H9 (cell line): ENCODE results near the gene MRC2. TPM values are rescaled to one million over a fixed set of nuclear protein-coding genes. Genes with fewer than 3 reads are reported as not detected.

Experiments
- DNase-seq: peaks from one replicate; pipeline ENCODE4 v3.0.0-alpha.2; 2017
- H2AFZ ChIP-seq: one replicate; pipeline ENCODE4 v1.6.1; 2013; ENCODE audit warnings: mild to moderate bottlenecking, low read length, control low read depth, moderate library complexity
- H2AK5ac ChIP-seq: 2 replicates; pipeline ENCODE4 v1.6.1; 2013; ENCODE audit warnings: low read length, control low read depth, mixed read lengths; ENCODE audit not compliant: insufficient read length
- H2BK120ac ChIP-seq: one replicate; pipeline ENCODE4 v1.6.1; 2013; ENCODE audit warnings: low read depth, mild to moderate bottlenecking, low read length, control low read depth, inconsistent platforms; ENCODE audit not compliant: poor library complexity, severe bottlenecking
- H2BK12ac ChIP-seq: 2 replicates; pipeline ENCODE4 v1.6.1; 2013; ENCODE audit warnings: low read length, control low read depth, mixed read lengths, low read depth; ENCODE audit not compliant: insufficient read length
- H2BK15ac ChIP-seq: 2 replicates; pipeline ENCODE4 v1.6.1; 2013; ENCODE audit warnings: low read depth, low read length, control low read depth
- H2BK20ac ChIP-seq: one replicate; pipeline ENCODE4 v1.6.1; 2013; ENCODE audit warnings: low read depth, mild to moderate bottlenecking, low read length, control low read depth, inconsistent platforms; ENCODE audit not compliant: poor library complexity, severe bottlenecking
- H2BK5ac ChIP-seq: 2 replicates; pipeline ENCODE4 v1.6.1; 2013; ENCODE audit warnings: low read length, control low read depth, mixed read lengths; ENCODE audit not compliant: insufficient read length
- H3K14ac ChIP-seq: 2 replicates; pipeline ENCODE4 v1.6.1; 2013; ENCODE audit warnings: low read length, control low read depth; ENCODE audit not compliant: insufficient read depth
- H3K18ac ChIP-seq: 2 replicates; pipeline ENCODE4 v1.6.1; 2013; ENCODE audit warnings: low read depth, mild to moderate bottlenecking, mixed read lengths, low read length, control low read depth; ENCODE audit not compliant: insufficient read length
- H3K23ac ChIP-seq: 2 replicates; pipeline ENCODE4 v1.6.1; 2013; ENCODE audit warnings: low read length, control low read depth, mixed read lengths, low read depth; ENCODE audit not compliant: insufficient read length
- H3K23me2 ChIP-seq: 2 replicates; pipeline ENCODE4 v1.6.1; 2013; ENCODE audit warnings: low read depth, mild to moderate bottlenecking, mixed read lengths, low read length, control low read depth; ENCODE audit not compliant: insufficient read length, poor library complexity, severe bottlenecking
- H3K27ac ChIP-seq: 2 replicates; pipeline ENCODE4 v1.5.1; 2013; ENCODE audit warnings: low read length, control low read depth, mixed read lengths, low read depth; ENCODE audit not compliant: insufficient read length
- H3K27me3 ChIP-seq: 2 replicates; pipeline ENCODE4 v1.6.1; 2013; ENCODE audit warnings: low read length, control low read depth, inconsistent platforms; ENCODE audit not compliant: insufficient read depth
- H3K4ac ChIP-seq: 2 replicates; pipeline ENCODE4 v1.6.1; 2013; ENCODE audit warnings: low read depth, mild to moderate bottlenecking, control low read depth, inconsistent platforms, low read length, moderate library complexity
- H3K4me1 ChIP-seq: 2 replicates; pipeline ENCODE4 v1.6.1; 2013; ENCODE audit warnings: low read length, control low read depth, inconsistent platforms; ENCODE audit not compliant: insufficient read depth
- H3K4me2 ChIP-seq: 2 replicates; pipeline ENCODE4 v1.6.1; 2013; ENCODE audit warnings: low read length, control low read depth, mixed read lengths; ENCODE audit not compliant: insufficient read length, insufficient read depth
- H3K56ac ChIP-seq: 2 replicates; pipeline ENCODE4 v1.6.1; 2013; ENCODE audit warnings: low read depth, mild to moderate bottlenecking, mixed read lengths, low read length, control low read depth; ENCODE audit not compliant: insufficient read length
- H3K79me1 ChIP-seq: 2 replicates; pipeline ENCODE4 v1.6.1; 2013; ENCODE audit warnings: low read depth, mild to moderate bottlenecking, moderate library complexity, low read length, control low read depth, inconsistent platforms; ENCODE audit not compliant: insufficient read depth, poor library complexity, severe bottlenecking
- H3K79me2 ChIP-seq: 2 replicates; pipeline ENCODE4 v1.6.1; 2013; ENCODE audit warnings: low read length, control low read depth, inconsistent platforms; ENCODE audit not compliant: insufficient read depth
- H3K9ac ChIP-seq: 2 replicates; pipeline ENCODE4 v1.6.1; 2013; ENCODE audit warnings: low read length, control low read depth, mixed read lengths; ENCODE audit not compliant: insufficient read length; ENCODE audit errors: extremely low read depth
- H3K9me3 ChIP-seq: one replicate; pipeline ENCODE4 v1.6.1; 2013; ENCODE audit warnings: low read depth, low read length, inconsistent platforms; ENCODE audit not compliant: control insufficient read depth
- H3T11ph ChIP-seq: one replicate; pipeline ENCODE4 v1.6.1; 2013; ENCODE audit warnings: mild to moderate bottlenecking, low read length, control low read depth, inconsistent platforms
- H4K20me1 ChIP-seq: one replicate; pipeline ENCODE4 v1.6.1; 2013; ENCODE audit not compliant: control insufficient read depth, insufficient read length, insufficient read depth
- H4K5ac ChIP-seq: 2 replicates; pipeline ENCODE4 v1.6.1; 2013; ENCODE audit warnings: low read depth, mild to moderate bottlenecking, mixed read lengths, low read length, control low read depth; ENCODE audit not compliant: insufficient read length
- H4K8ac ChIP-seq: replicated peaks from 2 replicates; pipeline ENCODE4 v1.6.1; 2013; ENCODE audit warnings: low read length, control low read depth, mixed read lengths, low read depth; ENCODE audit not compliant: insufficient read length
- H4K91ac ChIP-seq: 2 replicates; pipeline ENCODE4 v1.6.1; 2013; ENCODE audit warnings: low read depth, mild to moderate bottlenecking, moderate library complexity, mixed read lengths, low read length, control low read depth; ENCODE audit not compliant: insufficient read length
- H3K27ac Mint-ChIP-seq, 3 experiments: 2 replicates in 2 of 3; 3 replicates in 1 of 3; pipeline ENCODE4 v1.8.0; 2020 to 2021; ENCODE audit warnings: mixed read lengths in 3 of 3, mild to moderate bottlenecking in 1 of 3, moderate library complexity in 1 of 3
- H3K27me3 Mint-ChIP-seq: 2 replicates; pipeline ENCODE4 v1.8.0; 2021; ENCODE audit warnings: low read depth, mild to moderate bottlenecking, moderate library complexity, mixed read lengths
- H3K36me3 Mint-ChIP-seq, 3 experiments: 2 replicates in 2 of 3; 3 replicates in 1 of 3; pipeline ENCODE4 v1.8.0; 2020 to 2021; ENCODE audit warnings: low read depth in 3 of 3, mixed read lengths in 3 of 3; ENCODE audit not compliant: insufficient read depth in 1 of 3
- H3K4me1 Mint-ChIP-seq, 2 experiments: 2 replicates each; pipeline ENCODE4 v1.8.0; 2020; ENCODE audit warnings: mixed read lengths in 2 of 2
- H3K4me3 Mint-ChIP-seq, 2 experiments: 2 replicates in 1 of 2; 3 replicates in 1 of 2; pipeline ENCODE4 v1.8.0; 2020 to 2021; ENCODE audit warnings: mild to moderate bottlenecking in 2 of 2, mixed read lengths in 2 of 2, moderate library complexity in 1 of 2
- H3K9me3 Mint-ChIP-seq, 2 experiments: 2 replicates in 1 of 2; 3 replicates in 1 of 2; pipeline ENCODE4 v1.8.0; 2020; ENCODE audit warnings: mild to moderate bottlenecking in 2 of 2, mixed read lengths in 2 of 2, moderate library complexity in 1 of 2
- WGBS: extraction: QIAGEN DNeasy Blood & Tissue Kit; methylation state at CpG from one replicate; pipeline ENCODE4 v1.1.7; 2013; ENCODE audit warnings: missing lambda C conversion rate, low lambda C conversion rate, mixed read lengths; ENCODE audit not compliant: insufficient read length; ENCODE audit errors: extremely low coverage; 5-methylcytosine and 5-hydroxymethylcytosine counted together
- total RNA-seq: library from RNA; stranded (reverse); gene quantifications from 2 replicates; pipeline ENCODE4 v1.2.1, GENCODE V29; 2021
- TF ChIP-seq, protein P1 (sequence below): fragments of 200-600 bp; sonication (generic); conservative IDR thresholded peaks from 3 replicates; pipeline ENCODE4 v1.8.0; 2021; ENCODE audit warnings: antibody characterized with exemption, mild to moderate bottlenecking

Gene MRC2
- total RNA-seq, 1 experiment from 2014 or later: 18.7 TPM

DNA sequence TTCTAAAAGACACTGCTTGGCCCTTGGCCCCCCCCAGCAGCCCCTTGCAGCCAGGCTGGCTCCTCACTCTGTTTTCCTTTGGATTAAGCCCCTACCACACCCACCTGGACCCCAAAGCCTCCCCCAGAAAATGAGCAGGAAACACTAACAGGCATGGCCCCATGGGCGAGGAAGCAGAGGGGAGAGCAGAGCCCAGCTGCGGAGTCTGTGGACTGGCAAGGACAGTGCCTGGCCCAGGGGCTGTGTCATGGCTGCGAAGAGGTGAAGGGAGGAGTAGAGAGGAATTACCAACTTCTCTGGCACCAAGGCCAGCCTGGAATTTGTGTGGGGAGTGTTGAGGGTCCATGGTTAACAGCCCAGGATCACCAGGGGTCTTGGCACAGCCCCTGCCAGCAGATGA, 47.4 kb downstream of the MRC2 start:
- no peak overlapping the region for H3K4ac ChIP-seq
- H3K36me3 Mint-ChIP-seq: peaks cover 0 to 4% (median 4%) of the 10 kb centered on the region in 3 experiments; a peak in 1 of 7 replicates

More for the DNA sequence above, 47.4 kb downstream of the MRC2 start:
- H3K9me3 ChIP-seq: no peaks in the 10 kb centered on the region
- H3T11ph ChIP-seq: no peak overlapping the region
- H2BK120ac ChIP-seq: no peak overlapping the region
- H3K4me3 Mint-ChIP-seq: no peak overlapping the region
- H3K9ac ChIP-seq: no peak overlapping the region
- H2BK12ac ChIP-seq: no peak overlapping the region
- H3K79me1 ChIP-seq: no peaks in the 10 kb centered on the region
- TF ChIP-seq, protein P1, sequence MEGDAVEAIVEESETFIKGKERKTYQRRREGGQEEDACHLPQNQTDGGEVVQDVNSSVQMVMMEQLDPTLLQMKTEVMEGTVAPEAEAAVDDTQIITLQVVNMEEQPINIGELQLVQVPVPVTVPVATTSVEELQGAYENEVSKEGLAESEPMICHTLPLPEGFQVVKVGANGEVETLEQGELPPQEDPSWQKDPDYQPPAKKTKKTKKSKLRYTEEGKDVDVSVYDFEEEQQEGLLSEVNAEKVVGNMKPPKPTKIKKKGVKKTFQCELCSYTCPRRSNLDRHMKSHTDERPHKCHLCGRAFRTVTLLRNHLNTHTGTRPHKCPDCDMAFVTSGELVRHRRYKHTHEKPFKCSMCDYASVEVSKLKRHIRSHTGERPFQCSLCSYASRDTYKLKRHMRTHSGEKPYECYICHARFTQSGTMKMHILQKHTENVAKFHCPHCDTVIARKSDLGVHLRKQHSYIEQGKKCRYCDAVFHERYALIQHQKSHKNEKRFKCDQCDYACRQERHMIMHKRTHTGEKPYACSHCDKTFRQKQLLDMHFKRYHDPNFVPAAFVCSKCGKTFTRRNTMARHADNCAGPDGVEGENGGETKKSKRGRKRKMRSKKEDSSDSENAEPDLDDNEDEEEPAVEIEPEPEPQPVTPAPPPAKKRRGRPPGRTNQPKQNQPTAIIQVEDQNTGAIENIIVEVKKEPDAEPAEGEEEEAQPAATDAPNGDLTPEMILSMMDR: no peak
- no peak overlapping the region for H3K27ac Mint-ChIP-seq
- no peak overlapping the region for H3K18ac ChIP-seq
- H2AK5ac ChIP-seq: no peak overlapping the region
- H3K23me2 ChIP-seq: no peaks in the 10 kb centered on the region
- no CpG with 5 or more reads among the region's 3 CpGs for WGBS
- H3K4me1 Mint-ChIP-seq: peaks cover 5 to 15% of the 10 kb centered on the region in 2 experiments; a peak in 3 of 4 replicates
- H3K4me2 ChIP-seq: no peak overlapping the region
- H3K14ac ChIP-seq: no peak overlapping the region; the same call in 1 of the 2 replicates
- no peak for DNase-seq
- no peaks in the 10 kb centered on the region for H3K27me3 Mint-ChIP-seq
- H4K8ac ChIP-seq: no peak overlapping the region
- no peaks in the 10 kb centered on the region for H4K20me1 ChIP-seq
- no peak overlapping the region for H2AFZ ChIP-seq
- no peak overlapping the region for H2BK20ac ChIP-seq
- no peak overlapping the region for H4K5ac ChIP-seq
- H2BK5ac ChIP-seq: no peak overlapping the region
- no peak overlapping the region for H3K27ac ChIP-seq
- H3K56ac ChIP-seq: no peak overlapping the region
- no peak overlapping the region for H4K91ac ChIP-seq
- no peak overlapping the region for H2BK15ac ChIP-seq
- H3K9me3 Mint-ChIP-seq: no peaks in the 10 kb centered on the region
- H3K4me1 ChIP-seq: no peaks in the 10 kb centered on the region
- no peaks in the 10 kb centered on the region for H3K27me3 ChIP-seq
- no peaks in the 10 kb centered on the region for H3K79me2 ChIP-seq
- no peak overlapping the region for H3K23ac ChIP-seq
